Measurements from ENCODE around the gene VEPH1.

- TF ChIP-seq ATF3 (IDR thresholded peaks at IDR 0.05) (no peak), ATF3 (CRISPR knock-in tag; conservative IDR thresholded peaks at IDR 0.05) (no peak), BRD4 (IDR thresholded peaks at IDR 0.05) (no peak), BCL6 (CRISPR knock-in tag; IDR thresholded peaks at IDR 0.05) (no peak), CTCF (IDR thresholded peaks at IDR 0.05 in 2 of 3, conservative IDR thresholded peaks at IDR 0.05 in 1 of 3; ENCODE audit: insufficient read depth in 2 of 3, low read depth in 1 of 3, low read length in 3 of 3) (peak; percentile 66 to 90 (median 78)), SFPQ (IDR thresholded peaks at IDR 0.05; ENCODE audit: low read depth, low read length) (no peak), NCOA4 (IDR thresholded peaks at IDR 0.05; ENCODE audit: partially characterized antibody) (no peak), ZNF354B (CRISPR knock-in tag; IDR thresholded peaks at IDR 0.05) (no peak), ZFPM2 (CRISPR knock-in tag; IDR thresholded peaks at IDR 0.05) (no peak), PREB (CRISPR knock-in tag; IDR thresholded peaks at IDR 0.05) (no peak)
These were observed 155.5 kb downstream of the VEPH1 start for GRCh38 chr3:157347577-157348303.
